Choroid plexus epithelial cell (primary cell): Measurements from ENCODE around the gene KY.

ENCODE experiments used
- DNase-seq: peaks from one replicate; pipeline ENCODE4 v3.0.0-alpha.2; 2010; ENCODE audit warnings: low read depth
- H3K4me3 ChIP-seq: 2 replicates; pipeline ENCODE4 v1.5.1; 2011; ENCODE audit warnings: low read depth, mild to moderate bottlenecking, control low read depth, low read length, moderate library complexity
- CTCF ChIP-seq: conservative IDR thresholded peaks from 2 replicates; pipeline ENCODE4 v1.5.1; 2011; ENCODE audit warnings: low read depth, mild to moderate bottlenecking, control low read depth, inconsistent platforms, low read length, moderate library complexity

The KY gene

GRCh38 chr3:134682196-134682880, 31.5 kb upstream of the KY start:
- no peak overlapping the region for H3K4me3 ChIP-seq
- TF ChIP-seq CTCF, result no peak
- DNase-seq, result peak; percentile 8

GRCh38 chr3:134681522-134681900, 30.7 kb upstream of the KY start:
- DNase-seq, result no peak
- no peak overlapping the region for H3K4me3 ChIP-seq
- no peak for TF ChIP-seq CTCF

- no peak for DNase-seq
- H3K4me3 ChIP-seq, result no peak overlapping the region
- no peak for TF ChIP-seq CTCF
Observed at GRCh38 chr3:134680796-134681521, 30.1 kb upstream of the KY start.

DNA sequence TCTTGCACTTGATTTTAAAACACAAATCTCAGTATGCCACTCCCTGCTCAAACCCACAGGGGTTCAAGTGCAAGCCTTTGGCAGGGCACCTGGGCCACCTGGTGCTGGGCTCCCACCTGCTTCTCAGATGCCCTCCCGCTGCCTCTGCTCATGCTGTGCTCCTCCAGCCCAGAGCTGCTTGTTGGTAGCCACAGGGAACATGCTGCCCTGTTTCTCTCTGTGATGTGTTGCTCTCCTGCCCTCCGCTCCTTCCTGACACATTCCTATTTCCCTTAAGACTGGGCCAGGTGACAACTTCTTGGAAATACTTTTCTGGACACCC, 27.1 kb upstream of the KY start:
- no peak for DNase-seq
- H3K4me3 ChIP-seq, result no peak overlapping the region
- TF ChIP-seq CTCF, result no peak

DNA sequence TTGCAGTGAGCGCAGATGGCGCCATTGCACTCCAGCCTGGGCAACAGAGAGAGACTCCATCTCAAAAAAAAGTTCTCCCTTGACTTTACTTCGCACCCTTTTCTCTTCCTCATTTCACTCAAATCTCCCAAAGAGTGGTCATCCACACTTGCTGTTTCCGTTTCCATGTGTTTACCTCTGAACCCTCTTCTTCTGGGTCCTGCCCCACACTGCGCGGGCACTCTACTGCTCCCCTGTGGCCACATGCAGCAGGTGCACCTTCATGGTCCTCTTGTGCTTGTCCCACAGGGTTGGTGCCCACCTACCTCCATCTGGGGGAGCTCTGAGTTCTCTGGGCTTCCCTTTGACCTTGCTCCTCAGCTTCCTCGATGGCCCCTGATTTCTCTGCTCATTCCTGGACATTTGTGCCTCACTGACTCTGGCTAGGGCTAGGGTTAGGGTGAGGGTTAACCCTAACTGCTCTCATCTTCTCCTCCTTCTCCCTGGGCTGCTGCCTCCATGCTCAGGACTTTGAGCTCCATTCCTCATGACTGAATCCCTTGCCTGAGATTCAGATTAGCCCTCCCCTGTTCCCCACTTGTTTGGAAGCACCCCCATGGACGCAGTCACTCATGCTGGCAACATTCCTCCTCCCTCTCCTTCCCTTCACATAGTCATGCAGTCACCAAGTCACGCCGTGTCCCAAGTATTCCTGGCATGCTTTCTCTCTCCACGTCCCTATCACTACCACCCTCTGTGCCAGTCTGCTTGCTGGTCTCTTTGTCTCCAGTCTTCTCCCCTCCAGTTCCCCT, 26.6 kb upstream of the KY start:
- no peak for DNase-seq
- TF ChIP-seq CTCF, result peak; percentile 55
- no peak overlapping the region for H3K4me3 ChIP-seq

DNA sequence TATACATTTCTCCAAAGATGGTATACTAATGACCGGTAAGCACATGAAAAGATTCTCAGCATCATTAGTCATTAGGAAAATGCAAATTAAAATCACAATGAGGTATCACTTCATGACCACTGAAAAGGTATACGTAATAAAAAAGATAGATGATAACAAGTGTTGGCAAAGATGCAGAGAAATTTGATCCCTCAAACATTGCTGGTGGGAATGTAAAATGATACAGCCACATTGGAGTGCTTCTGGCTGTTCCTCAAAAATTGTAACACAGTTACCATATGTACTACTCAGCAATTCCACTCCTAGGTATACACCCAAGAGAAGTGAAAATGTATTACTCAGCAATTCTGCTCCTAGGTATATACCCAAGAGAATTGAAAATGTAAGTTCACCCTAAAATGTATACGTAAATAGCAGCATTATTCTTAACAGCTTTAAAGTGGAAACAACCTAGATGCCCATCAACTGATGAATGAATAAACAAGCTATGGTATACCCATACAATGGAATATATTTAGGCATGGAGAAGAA, 25.0 kb upstream of the KY start:
- DNase-seq, result peak; percentile 31
- H3K4me3 ChIP-seq, result no peak overlapping the region
- TF ChIP-seq CTCF, result no peak
